ENCODE results near the gene MYCBP2.
"Not testable (repeated sequence)": the region's sequence is repeated elsewhere in the genome, so short reads cannot be mapped to it uniquely, and the experiment has no call there.

The MYCBP2 gene

GRCh38 chr13:77289851-77290250 lies 37.0 kb downstream of the MYCBP2 start:
- DNase-seq, result no peak

GRCh38 chr13:77285632-77286031 lies 41.3 kb downstream of the MYCBP2 start:
- DNase-seq, result not testable (repeated sequence)

DNA sequence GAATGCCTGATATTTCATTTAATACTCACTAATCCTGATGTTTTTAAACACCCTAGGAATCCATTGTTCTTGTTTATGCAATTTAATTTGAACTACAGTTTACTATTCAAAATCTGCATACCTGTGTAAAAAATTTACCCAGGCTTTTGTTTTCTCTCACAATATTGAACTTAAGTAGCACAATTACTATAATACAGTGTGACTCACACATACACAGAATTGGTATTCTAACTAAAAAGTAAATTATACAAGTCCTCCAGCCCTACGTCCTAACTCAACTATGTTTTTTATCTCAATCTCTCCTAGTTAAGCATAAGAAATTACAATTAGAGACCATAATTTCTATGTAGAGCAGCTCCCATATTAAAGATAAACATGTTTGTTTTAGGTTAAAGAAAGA lies 41.8 kb downstream of the MYCBP2 start:
- no peak for DNase-seq

- DNase-seq, result no peak
These were observed 52.8 kb downstream of the MYCBP2 start for GRCh38 chr13:77274126-77274525.

DNA sequence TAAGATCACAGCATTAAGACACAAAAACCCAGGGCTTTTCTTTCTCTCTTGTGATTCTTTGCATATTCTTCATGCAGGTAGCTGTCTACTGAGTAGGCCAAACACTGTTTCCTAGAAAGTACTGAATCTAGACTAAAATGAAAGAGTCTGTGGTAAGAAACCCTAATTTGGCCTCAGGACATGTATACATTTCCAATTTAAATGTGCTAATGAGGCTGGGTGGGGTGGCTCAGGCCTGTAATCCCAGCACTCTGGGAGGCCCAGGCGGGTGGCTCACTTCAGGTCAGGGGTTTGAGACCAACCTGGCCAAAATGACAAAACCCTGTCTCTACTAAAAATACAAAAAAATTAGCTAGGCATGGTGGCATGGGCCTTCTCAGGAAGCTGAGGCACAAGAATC lies 57.8 kb downstream of the MYCBP2 start:
- DNase-seq, result no peak

- DNase-seq, result no peak
These were observed 59.5 kb downstream of the MYCBP2 start for GRCh38 chr13:77267362-77267761.

- no peak for DNase-seq
These were observed 61.6 kb downstream of the MYCBP2 start for GRCh38 chr13:77265336-77265735.

DNA sequence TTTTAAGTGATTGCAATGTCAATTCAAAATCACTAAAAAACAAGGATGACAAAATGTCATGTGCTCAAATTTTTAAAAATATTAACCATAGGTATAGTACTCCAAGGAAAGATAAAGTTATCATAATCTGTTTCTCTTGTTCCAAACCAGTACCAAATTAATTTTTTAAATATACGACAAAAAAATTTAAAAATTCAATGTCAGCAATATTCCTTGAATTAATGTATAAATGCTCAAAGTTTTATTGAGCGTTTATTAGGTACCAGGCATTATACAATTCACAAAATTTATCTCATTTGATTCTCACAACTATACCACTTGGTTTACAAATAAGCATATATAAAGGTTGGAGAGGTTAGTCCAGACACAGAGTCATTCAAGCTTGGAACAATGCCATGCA lies 64.7 kb downstream of the MYCBP2 start:
- DNase-seq, result no peak

DNA sequence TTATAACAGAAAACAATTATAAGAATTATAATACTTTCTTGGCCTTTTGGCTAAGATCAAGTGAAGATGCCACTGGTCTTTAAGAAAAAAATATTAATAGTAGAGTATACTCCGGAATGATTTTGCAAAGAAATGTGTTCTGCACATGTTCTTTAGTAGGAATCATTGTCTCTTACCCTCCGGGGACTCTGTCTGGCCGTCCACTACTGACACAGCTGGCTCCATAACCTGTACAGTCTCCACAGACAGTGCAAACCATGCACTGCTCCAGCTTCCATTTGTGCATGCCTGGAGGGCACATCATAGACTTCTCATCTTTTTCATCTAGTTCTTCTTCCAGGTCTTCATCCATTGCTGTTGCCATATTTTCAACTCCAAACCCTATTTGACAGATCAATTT lies 75.9 kb downstream of the MYCBP2 start:
- DNase-seq, result no peak

- not testable (repeated sequence) for DNase-seq
These were observed 81.7 kb downstream of the MYCBP2 start for GRCh38 chr13:77245224-77245623.

- no peak for DNase-seq
These were observed 87.6 kb downstream of the MYCBP2 start for GRCh38 chr13:77239312-77239711.

- no peak for DNase-seq
These were observed 91.4 kb downstream of the MYCBP2 start for GRCh38 chr13:77235456-77236022.

- no peak for DNase-seq
These were observed 93.7 kb downstream of the MYCBP2 start for GRCh38 chr13:77233159-77233558.

- no peak for DNase-seq
These were observed 96.3 kb downstream of the MYCBP2 start for GRCh38 chr13:77230560-77230959.

DNA sequence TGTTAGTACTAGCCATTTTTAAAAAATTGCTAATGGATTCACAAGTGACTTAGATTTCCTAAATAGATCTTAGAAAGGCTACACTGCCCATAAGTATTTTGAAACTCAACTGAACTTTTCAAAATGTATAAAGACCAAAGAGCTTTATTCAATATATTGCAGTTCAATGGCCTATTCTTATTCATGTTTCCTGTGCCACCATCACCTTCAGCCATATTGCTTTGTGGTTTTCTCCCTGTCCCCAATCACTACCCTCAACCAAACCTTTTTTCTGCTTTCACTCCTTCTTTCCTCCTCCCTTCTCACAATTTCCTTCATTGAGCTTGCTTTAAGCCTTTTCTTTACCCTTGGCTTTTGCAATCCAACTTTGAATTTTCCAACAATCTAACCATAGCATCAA lies 100.9 kb downstream of the MYCBP2 start:
- DNase-seq, result no peak

DNA sequence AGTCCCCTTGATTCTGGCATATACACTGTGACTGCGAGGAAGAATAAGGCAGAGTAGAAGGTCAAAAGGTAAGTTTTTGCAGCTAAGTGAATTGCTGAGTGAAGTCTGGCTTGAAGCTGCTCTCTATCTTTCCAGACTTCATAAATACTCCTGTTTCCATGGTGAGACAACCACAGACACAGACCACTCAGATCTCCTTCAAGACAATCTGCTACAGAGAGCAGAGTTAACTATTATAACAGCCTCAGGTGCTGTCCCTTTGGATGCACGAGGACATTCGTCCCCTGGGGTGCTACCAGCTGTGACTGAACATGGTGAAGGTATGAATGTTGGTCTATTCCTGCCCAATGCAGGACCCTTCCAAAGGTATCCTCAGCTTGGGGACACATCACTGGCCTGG lies 104.0 kb downstream of the MYCBP2 start:
- DNase-seq, result no peak

DNA sequence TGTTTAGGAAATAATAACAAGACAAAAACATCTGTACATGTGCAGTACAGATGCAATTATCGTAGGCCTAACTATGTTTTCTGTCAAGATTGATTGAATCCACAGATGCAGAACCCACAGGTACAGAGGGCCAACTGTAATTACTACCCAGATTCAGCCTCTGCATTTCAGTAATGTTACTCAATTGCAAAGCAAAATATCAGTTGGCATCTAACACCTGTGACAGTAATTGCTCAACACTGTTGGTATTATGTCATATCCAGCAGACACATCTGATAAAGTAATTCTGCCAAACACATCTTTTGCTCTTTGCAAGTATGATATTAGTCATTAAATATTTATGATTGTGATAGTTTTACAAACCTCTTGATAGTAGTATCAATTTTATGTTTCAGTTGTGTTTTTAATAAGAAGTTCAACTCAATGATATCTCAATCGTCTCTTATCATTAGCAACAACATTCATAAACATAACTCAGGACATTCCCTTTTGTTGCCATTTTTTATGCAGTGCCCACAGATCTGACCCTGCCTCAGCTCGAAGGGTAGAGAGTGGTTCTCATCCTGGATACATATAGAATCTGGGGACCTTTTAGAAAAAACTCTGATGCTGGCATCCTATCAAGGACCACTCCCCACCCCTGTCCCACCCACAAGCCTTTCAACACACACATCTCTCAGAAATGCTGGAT lies 104.7 kb downstream of the MYCBP2 start:
- DNase-seq, result no peak

DNA sequence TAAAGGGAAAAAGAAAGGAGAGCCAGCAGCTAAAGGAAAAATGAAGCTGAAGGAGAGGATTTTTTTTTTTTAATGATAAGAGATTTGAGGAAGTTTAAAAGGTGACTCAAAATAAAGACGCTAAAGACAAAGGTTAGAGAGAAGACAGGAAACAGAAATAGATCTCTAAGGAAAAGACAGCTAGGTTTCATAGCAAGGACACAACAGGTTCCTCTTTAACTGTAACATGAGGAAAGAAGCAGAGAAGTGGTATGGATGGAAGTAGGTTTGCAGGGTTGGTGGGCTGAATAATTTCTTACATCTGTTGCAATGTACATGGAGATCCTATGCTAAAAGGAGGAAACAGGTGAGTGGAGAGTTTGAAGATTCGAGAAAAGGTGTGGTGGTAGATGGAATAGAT lies 107.5 kb downstream of the MYCBP2 start:
- no peak for DNase-seq

DNA sequence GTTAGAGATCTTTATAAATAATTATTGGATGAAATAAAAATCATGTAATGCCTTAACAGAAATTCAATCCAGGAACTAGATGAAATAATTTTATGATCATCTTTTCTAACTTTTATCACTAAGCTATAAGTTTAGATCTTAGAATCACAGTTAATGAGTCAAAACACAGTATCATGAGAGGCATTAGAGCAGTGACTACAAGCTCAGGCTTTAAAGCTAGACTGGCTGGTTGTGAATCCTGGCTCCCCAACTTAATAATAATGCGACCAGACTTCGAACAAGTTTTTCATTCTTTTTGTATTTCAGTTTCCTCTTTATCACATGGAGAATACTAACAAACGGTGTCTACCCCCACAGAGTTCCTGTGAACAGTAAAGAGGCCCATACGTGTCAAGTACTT lies 108.6 kb downstream of the MYCBP2 start:
- no peak for DNase-seq

DNA sequence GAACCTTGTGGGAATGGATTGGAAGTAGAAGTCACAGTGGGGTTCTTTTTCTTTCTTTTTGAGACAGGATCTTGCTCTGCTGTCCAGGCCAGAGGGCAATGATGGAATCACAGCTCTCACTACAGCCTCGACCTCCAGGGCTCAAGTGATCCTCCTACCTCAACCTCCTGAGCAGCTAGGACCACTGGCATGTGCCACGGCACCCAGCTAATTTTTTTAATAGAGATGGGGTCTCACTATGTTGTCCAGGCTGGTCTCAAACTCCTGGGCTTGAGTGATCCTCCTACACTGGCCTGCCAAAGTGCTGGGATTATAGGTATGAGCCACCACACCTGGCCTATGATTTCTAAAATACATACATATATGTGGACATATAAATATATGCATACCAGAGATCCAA lies 111.4 kb downstream of the MYCBP2 start:
- no peak for DNase-seq

DNA sequence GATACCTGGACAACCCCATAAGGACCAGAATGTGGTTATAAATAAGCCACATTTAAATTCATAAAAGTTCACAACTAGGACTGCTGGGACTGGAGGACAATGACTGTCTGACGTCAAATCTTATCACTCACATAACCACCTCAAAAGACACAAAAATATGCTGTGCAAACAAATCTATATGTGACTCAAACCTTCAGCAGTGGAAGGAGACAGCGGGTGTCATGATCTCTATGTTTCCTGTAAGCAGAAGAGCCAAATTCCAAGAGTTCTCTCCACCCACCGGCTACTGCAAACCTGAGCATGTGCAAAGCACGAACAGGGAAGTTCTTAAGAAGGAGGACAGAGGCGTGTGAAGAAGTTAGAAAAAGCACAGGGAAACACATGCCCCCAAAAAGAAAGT lies 113.2 kb downstream of the MYCBP2 start:
- DNase-seq, result no peak

- DNase-seq, result no peak
These were observed 119.0 kb downstream of the MYCBP2 start for GRCh38 chr13:77207943-77208342.

DNA sequence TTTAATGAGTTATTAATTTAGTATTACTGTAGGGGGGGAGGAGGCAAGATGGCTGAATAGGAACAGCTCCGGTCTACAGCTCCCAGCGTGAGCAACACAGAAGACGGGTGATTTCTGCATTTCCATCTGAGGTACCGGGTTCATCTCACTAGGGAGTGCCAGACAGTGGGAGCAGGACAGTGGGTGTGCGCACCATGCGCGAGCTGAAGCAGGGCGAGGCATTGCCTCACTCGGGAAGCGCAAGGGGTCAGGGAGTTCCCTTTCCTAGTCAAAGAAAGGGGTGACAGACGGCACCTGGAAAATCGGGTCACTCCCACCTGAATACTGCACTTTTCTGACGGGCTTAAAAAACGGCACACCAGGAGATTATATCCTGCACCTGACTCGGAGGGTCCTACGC lies 127.9 kb downstream of the MYCBP2 start:
- not testable (repeated sequence) for DNase-seq

GRCh38 chr13:77196052-77196618 lies 130.8 kb downstream of the MYCBP2 start:
- DNase-seq, result no peak
